GM13977 (cell line): ENCODE results near the gene DRD3.
A peak's percentile ranks its signal among the peaks of the same experiment; 100 is the strongest.

ENCODE experiments used
- DNase-seq: peaks from one replicate; pipeline ENCODE4 v3.0.0; 2012; ENCODE audit warnings: low spot score
- CTCF ChIP-seq: IDR thresholded peaks from 2 replicates; pipeline ENCODE4 v1.5.1; 2012; ENCODE audit warnings: mild to moderate bottlenecking, control low read depth; ENCODE audit not compliant: insufficient read depth; ENCODE audit errors: extremely low read depth, missing control alignments
- in situ Hi-C: fragments of 300-500 bp; cut with MboI; formaldehyde crosslinking; loops from one replicate; pipeline ENCODE4 v1.12.0; 2022; ENCODE audit warnings: low sequenced_read_pairs, low pct_unique_long_range_greater_than_20kb, mixed read lengths, inconsistent platforms; ENCODE audit not compliant: unreplicated experiment

DRD3 gene

GRCh38 chr3:114218578-114219185 is 39.8 kb upstream of the DRD3 start:
- no peak for DNase-seq
- no peak for TF ChIP-seq CTCF
- in situ Hi-C loops: no loop called here

GRCh38 chr3:114218006-114218405 is 39.2 kb upstream of the DRD3 start:
- no peak for TF ChIP-seq CTCF
- DNase-seq: no peak
- in situ Hi-C loops: no loop called here

DNA sequence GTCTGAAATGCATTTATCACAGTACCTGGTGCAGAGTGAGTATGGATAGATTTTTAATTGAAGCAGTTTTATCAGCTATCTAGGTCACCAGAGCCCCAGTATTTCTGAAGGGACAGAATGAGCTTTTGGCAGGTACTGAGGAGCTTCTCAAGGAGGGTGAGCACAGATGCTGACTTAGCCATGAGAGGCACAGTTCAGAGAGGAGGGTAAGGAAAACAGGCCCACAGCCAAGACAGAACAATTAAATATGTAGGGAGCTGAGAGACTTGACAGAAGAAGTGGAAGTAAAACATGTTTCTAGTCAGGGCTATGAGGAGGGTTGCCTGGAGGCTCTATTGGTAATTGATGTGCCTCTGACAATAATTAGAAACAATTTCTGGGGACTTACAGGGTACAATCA is 38.4 kb upstream of the DRD3 start:
- no peak for TF ChIP-seq CTCF
- in situ Hi-C loops: no loop called here
- DNase-seq: no peak

DNA sequence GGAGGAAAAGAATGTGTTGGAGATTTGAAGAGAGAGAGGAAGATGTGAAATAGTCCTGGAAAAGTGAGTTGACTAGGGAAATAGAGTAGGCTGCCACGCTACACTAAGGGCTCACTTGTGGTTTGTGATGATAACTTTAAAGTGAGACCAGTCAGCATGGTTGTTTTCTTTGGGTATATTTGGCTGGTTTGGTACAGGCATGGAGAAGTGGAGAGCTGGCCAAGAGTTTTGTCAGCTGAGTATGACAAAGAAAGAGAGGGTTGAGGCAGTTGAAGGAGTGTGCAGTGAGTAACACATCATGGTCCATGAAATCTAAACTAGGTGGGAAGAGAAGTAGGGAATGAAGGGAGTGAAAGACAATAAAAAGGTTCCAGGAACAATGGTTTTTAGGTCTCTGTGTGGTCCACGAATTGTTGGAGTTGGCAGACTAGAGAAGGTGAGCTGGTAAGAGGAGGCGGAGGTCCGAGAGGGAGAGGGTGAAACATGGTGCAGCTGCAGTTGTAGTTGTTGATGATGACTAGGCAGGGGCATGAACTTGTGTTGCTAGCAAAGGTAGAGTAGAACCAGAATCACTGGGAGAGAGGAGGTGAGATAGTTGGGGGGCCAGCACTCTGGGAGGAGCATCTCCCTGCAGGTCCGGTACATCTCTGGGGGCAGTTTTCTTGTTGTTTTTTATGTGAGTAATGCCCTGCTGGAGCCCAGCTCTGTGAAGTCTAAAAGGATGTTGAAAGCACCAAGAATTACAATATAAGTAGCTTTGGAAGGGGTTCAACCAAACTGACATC is 37.5 kb upstream of the DRD3 start:
- TF ChIP-seq CTCF: no peak
- DNase-seq: no peak
- in situ Hi-C loops: no loop called here

DNA sequence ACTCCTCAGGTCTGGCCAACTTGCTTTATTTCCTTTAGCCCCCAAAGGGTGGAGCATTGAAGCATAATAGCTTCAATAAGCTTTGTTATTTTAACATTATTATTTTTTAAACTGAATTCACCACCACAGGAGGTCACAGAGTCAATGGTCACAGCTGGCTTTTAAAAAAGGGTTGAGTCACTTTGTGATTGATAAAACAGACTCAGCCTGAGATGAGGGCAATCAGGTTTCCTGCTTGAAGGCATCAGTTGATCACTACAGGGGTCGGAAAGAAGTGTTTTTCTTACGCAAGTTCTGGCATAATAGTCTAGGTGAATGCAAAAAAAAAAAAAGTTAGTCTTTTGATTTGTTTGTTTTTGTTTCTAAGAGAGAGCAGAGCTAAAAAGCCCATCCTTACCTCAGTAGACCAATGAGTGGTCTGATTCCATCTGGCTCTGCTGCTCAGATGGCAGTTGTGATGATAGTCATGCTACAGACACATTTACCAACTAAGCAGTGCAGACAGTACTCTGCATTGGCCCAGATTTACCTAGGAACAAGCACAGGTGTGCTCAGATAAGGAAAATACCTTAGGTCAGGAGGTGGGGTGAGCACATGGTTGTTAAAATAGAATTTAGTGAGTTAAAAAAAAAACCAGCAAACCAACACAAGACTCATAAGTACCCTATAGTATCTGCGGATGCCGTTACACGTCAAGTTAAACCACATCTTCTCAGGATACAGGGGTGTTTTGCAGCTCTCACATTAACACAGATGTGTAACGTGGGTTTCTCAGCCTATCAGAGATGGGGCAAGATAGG is 35.9 kb upstream of the DRD3 start:
- in situ Hi-C loops: no loop called here
- DNase-seq: peak; percentile 13
- TF ChIP-seq CTCF: no peak

- DNase-seq: peak; percentile 54
- in situ Hi-C loops: no loop called here
- peak; percentile 11 for TF ChIP-seq CTCF
Observed at GRCh38 chr3:114213627-114214541, 35.0 kb upstream of the DRD3 start.
